ENCODE data around the gene LARP4.
A peak's percentile ranks its signal among the peaks of the same experiment; 100 is the strongest.
"Not testable (repeated sequence)": the region's sequence is repeated elsewhere in the genome, so short reads cannot be mapped to it uniquely, and the experiment has no call there.

Gene LARP4

DNA sequence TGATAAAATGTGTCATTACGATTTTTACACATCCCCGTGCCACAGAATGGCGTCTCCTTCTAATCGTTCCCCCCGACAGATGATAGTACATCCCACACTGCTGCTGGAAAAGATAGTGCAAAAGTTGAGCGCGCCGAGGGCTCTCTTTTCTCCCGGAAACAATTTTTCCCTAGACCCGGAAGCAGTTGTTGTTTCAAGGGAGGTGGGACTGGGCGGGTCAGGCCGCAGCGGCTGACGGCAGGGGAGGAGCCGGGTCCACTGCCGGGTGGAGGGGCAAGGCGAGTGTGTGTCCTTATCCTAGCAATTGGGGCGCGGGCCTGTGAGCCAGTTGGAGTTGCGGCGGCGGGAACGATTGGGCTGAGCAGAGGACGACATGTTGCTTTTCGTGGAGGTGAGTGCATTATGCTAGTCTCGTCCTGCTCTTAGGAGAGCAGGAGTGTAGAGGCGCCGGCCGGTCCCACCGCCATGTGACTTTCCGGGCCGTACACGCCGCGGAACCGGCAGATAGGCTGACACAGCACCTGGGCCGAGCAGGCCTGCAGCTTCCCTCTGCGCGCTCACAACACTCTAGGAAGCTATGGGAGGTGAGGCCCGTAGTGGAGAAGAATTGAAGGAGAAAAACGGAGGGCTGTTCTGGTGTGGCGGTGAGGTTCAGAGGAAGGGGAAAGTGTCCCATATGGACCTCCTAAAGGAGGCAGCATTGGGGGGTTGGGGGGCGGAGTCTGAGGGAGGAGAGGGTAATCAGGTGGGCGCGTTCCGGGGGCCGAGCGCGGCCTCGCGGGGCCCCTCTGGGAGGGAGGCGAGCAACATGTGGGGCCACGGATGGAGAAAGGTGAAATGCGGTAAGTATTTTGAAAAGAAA lies at the start of gene LARP4:
Gene LARP4 (plus strand): TSS at position 248 of the 862 bp plus-strand sequence. CDS start 126 bp downstream, at position 374.
- DNase-seq: peak; percentile 85

DNA sequence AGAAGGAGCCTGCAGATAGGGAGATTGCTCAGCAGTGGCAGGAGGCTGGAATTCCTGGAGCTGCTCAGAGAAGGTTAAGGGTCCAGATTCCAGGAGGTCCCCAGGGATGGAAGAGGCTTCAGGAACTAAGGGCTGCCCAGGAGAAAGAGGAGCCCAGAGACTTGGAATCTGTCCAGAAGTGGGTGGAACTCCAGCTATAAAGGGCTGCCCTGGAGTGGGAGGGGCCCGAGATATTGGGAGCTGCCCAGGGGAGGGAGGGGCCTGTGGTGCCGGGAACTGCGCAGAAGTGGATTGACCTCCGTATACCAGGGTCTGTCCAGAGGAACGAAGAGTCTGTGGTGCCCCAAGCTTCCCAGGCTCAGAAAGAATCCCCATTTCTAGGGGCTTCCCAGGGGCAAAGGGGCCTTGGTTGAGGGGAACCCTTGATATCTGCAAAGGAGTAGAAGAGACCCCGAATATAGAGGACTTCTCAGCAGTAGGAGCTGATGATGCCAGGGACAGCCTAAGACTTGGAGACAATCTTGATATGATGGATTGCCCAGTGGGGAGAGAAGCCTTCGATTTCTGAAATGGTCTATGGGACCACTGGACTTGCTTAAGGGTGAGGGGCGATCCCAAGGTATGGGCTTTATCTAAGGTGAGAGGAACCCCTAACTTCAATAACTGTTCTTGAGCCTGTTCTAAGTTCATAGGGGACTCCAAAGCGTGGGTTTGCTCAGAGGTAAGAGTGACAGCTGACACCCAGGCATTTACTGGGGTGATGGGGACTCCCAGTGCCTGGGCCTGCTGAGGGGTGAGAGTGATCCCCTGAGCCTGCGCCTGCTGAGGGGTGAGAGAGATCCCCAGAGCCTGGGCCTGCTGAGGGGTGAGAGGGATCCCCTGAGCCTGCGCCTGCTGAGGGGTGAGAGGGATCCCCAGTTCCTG lies 49.3 kb upstream of the LARP4 start:
- no peak for DNase-seq

DNA sequence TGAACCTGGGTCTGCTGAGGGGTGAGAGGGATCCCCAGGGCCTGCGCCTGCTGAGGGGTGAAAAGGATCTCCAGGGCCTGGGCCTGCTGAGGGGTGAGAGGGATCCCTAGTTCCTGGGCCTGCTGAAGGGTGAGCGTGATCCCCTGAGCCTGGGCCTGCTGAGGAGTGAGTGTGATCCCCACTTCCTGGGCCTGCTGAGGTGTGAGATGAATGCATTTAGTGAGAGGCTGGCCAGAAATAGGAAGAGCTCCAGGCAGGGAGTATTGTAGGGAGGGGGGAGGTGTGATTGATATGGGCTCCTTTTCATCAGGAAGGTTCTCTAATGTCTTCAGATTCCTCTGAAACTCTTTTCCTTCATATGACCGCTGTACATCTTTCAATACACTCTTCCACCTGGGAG lies 47.3 kb upstream of the LARP4 start:
- no peak for DNase-seq

- no peak for DNase-seq
These were observed 46.7 kb upstream of the LARP4 start for GRCh38 chr12:50353869-50354593.

GRCh38 chr12:50354908-50355307 lies 45.8 kb upstream of the LARP4 start:
- DNase-seq: no peak

- DNase-seq: no peak
These were observed 45.3 kb upstream of the LARP4 start for GRCh38 chr12:50355365-50355764.

- no peak for DNase-seq
These were observed 38.0 kb upstream of the LARP4 start for GRCh38 chr12:50362671-50363070.

DNA sequence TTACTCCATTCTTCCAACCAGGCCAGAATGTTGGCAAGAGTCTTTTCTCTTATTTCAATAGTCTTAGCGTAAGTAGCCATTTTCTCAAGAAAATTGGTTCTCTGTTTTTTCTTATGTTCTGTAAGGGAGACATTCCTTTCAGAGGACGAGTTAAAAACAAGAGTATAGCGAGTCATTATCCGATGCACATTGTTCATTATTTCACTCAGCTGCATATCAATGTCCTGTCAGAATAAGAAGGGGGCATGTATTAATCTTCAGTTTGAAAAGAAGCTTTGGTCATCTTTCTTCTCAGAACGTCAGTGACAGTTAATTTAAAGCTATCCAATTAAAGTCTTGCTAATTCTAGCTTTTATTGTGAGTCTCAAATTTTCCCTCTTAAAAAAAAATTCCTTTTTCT lies 37.5 kb upstream of the LARP4 start:
- no peak for DNase-seq

- DNase-seq: no peak
These were observed 34.8 kb upstream of the LARP4 start for GRCh38 chr12:50365709-50366406.

DNA sequence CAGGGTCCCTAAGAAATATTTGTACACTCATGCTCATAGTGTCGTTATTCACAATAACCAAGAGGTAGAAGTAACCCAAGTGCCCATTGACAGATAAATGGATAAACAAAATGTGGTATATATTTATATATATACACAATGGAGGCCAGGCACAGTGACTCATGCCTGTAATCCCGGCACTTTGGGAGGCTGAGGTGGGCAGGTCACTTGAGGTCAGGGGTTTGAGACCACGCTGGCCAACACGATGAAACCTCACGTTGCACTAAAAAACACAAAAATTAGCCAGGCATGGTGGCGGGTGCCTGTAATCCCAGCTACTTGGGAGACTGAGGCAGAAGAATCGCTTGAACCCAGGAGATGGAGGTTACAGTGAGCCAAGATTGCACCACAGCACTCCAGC lies 30.0 kb upstream of the LARP4 start:
- not testable (repeated sequence) for DNase-seq

GRCh38 chr12:50375802-50376201 lies 24.9 kb upstream of the LARP4 start:
- no peak for DNase-seq

DNA sequence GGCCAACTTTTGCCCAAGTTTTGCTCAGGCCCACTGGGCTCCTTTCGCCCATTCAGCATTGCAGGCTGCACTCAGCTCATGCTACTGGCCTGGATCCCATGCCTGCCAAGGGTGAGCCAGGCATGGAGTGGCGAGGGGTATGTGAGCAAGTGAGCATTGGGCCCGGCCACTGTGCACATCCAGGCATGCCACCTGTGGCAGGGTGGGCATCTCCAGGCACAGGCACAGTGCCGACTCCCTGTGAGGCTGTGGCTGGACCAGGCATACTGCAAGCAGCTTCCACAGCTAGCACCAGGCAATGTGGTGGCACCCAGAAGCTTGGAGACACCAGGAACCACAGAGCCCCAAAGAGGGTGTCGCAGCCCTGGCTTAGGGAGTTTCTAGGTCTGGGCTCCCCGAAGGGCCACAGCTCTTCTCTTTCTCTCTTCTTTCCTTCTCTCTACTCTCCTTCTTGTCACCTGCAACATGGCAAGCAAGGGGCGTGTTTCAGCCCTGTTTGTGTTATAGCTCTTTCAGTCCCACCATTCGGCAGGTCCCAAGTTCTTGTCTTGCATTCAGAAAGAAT lies 19.8 kb upstream of the LARP4 start:
- DNase-seq: no peak

GRCh38 chr12:50387487-50387886 lies 13.2 kb upstream of the LARP4 start:
- DNase-seq: no peak

DNA sequence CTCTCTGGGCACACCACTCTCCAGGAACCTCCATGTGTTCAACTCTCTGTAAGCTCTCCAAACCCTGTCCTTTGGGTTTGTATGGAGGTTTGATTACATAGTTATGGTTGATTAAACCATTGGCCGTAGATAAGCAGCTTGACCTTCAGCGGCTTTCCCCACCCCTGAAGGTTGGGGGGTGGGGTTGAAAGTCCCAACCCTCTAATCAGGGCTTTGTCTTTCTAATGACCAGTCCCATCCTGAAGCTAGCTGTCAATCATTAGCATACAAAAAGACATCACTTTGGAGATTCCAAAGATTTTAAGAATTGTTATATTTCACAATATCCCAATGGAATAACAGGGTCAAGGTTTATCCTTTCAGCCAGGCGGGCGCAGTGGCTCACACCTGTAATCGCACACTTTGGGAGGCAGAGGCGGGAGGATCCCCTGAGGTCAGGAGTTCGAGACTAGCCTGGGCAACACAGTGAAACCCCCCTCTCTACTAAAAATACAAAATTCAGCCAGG lies 12.7 kb upstream of the LARP4 start:
- DNase-seq: no peak

GRCh38 chr12:50388793-50389192 lies 11.9 kb upstream of the LARP4 start:
- DNase-seq: not testable (repeated sequence)

- DNase-seq: no peak
These were observed 10.4 kb upstream of the LARP4 start for GRCh38 chr12:50390316-50390741.

- no peak for DNase-seq
These were observed 6.1 kb upstream of the LARP4 start for GRCh38 chr12:50394469-50395029.

- DNase-seq: no peak
These were observed 3.5 kb upstream of the LARP4 start for GRCh38 chr12:50397117-50397650.

- no peak for DNase-seq
These were observed 1.8 kb upstream of the LARP4 start for GRCh38 chr12:50398931-50399330.

DNA sequence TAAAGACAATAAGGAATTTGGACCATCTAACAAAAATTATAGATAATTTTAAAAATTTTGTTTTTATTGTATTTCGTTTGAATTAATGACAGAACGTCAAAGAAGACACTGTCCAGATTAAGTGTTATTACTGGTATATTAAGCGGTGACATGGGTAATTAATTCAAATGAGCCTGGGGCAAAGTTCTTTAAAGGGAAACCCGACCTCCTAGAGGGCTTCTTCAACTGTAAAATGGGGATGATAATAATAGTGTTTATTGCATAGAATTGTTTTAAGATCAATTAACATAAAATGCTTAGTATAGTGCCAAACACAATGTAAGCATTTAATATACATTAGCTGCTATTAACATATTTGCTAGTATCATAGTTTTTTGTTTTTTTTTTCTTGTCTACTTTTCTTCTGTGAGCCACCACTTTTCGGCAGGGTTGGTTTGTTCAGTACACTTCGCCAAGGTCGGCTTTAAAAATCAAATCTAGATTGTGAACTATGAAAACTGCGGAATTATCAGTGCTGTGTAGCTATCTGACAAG lies 514 bp upstream of the LARP4 start:
- no peak for DNase-seq
